GM23338 (cell line): Measurements from ENCODE around the gene KRT71. TPM values are rescaled to one million over a fixed set of nuclear protein-coding genes. Genes with fewer than 3 reads are reported as not detected.

Experiments used
- ATAC-seq: fragments of 200-7000 bp; cut with Tn5 transposase; 3 replicates; pipeline ENCODE4 v1.9.1; 2020
- DNase-seq: peaks from one replicate; pipeline ENCODE4 v3.0.0-alpha.2; 2015; ENCODE audit warnings: low spot score
- H2AFZ ChIP-seq: fragments of 200-600 bp; sonication (generic); 2 replicates; pipeline ENCODE4 v1.8.0; 2016; ENCODE audit warnings: antibody characterized with exemption, mild to moderate bottlenecking, moderate library complexity
- H3F3A ChIP-seq: fragments of 200-600 bp; sonication (generic); replicated peaks from 2 replicates; pipeline ENCODE4 v1.8.0; 2017; ENCODE audit warnings: antibody characterized with exemption, mixed run types, low read depth
- H3K27ac ChIP-seq: fragments of 200-600 bp; sonication (generic); 2 replicates; pipeline ENCODE4 v1.6.1; 2016; ENCODE audit warnings: low read depth
- H3K27me3 ChIP-seq: fragments of 200-600 bp; sonication (generic); 2 replicates; pipeline ENCODE4 v1.8.0; 2016; ENCODE audit warnings: mild to moderate bottlenecking, mixed run types, moderate library complexity; ENCODE audit not compliant: insufficient read depth
- H3K36me3 ChIP-seq: fragments of 200-600 bp; sonication (generic); 2 replicates; pipeline ENCODE4 v1.8.0; 2016; ENCODE audit warnings: mild to moderate bottlenecking; ENCODE audit not compliant: insufficient read depth
- H3K4me1 ChIP-seq: fragments of 200-600 bp; sonication (generic); 2 replicates; pipeline ENCODE4 v1.8.0; 2016; ENCODE audit warnings: mild to moderate bottlenecking, moderate library complexity; ENCODE audit not compliant: insufficient read depth
- H3K4me2 ChIP-seq: fragments of 200-600 bp; sonication (generic); 2 replicates; pipeline ENCODE4 v1.7.1; 2017; ENCODE audit warnings: mixed run types
- H3K4me3 ChIP-seq: fragments of 200-600 bp; sonication (generic); 2 replicates; pipeline ENCODE4 v1.6.1; 2016; ENCODE audit warnings: mixed run types
- H3K79me2 ChIP-seq: fragments of 200-600 bp; sonication (generic); replicated peaks from 2 replicates; pipeline ENCODE4 v1.8.0; 2017; ENCODE audit warnings: mild to moderate bottlenecking; ENCODE audit not compliant: insufficient read depth
- H3K9me2 ChIP-seq: fragments of 200-600 bp; sonication (generic); 2 replicates; pipeline ENCODE4 v1.8.0; 2017; ENCODE audit not compliant: insufficient read depth
- H4K20me1 ChIP-seq: fragments of 200-600 bp; sonication (generic); replicated peaks from 2 replicates; pipeline ENCODE4 v1.8.0; 2017; ENCODE audit warnings: mild to moderate bottlenecking; ENCODE audit not compliant: insufficient read depth
- H3K27ac Mint-ChIP-seq: 2 replicates; pipeline ENCODE4 v1.8.0; 2020; ENCODE audit warnings: inconsistent platforms, mild to moderate bottlenecking, moderate library complexity, mixed read lengths
- H3K27me3 Mint-ChIP-seq: 3 replicates; pipeline ENCODE4 v1.8.0; 2022; ENCODE audit warnings: low read depth, mild to moderate bottlenecking, moderate library complexity, mixed read lengths, inconsistent platforms; ENCODE audit not compliant: insufficient read depth, poor library complexity
- H3K36me3 Mint-ChIP-seq: 3 replicates; pipeline ENCODE4 v1.8.0; 2021; ENCODE audit warnings: low read depth, mild to moderate bottlenecking, inconsistent platforms, moderate library complexity, mixed read lengths
- H3K4me1 Mint-ChIP-seq: 3 replicates; pipeline ENCODE4 v1.8.0; 2020; ENCODE audit warnings: mild to moderate bottlenecking, inconsistent platforms, mixed read lengths
- H3K4me3 Mint-ChIP-seq: 3 replicates; pipeline ENCODE4 v1.8.0; 2021; ENCODE audit warnings: moderate library complexity, mild to moderate bottlenecking, inconsistent platforms, mixed read lengths
- H3K9me3 Mint-ChIP-seq: 3 replicates; pipeline ENCODE4 v1.8.0; 2020; ENCODE audit warnings: moderate library complexity, mild to moderate bottlenecking, inconsistent platforms, mixed read lengths
- CTCF ChIP-seq, 2 experiments: fragments of 200-600 bp in 1 of 2; sonication (generic) in 1 of 2; conservative IDR thresholded peaks; 2 replicates each; pipeline versions ENCODE4 v1.5.1 to v1.6.1; 2016 to 2017; ENCODE audit warnings: antibody characterized with exemption in 2 of 2, low read depth in 2 of 2, mild to moderate bottlenecking in 2 of 2, moderate library complexity in 1 of 2
- ETS1 ChIP-seq: IDR thresholded peaks from 2 replicates; pipeline ENCODE4 v1.6.1; 2016; ENCODE audit warnings: antibody characterized with exemption
- EZH2 ChIP-seq: fragments of 200-600 bp; sonication (generic); IDR thresholded peaks from one replicate; pipeline ENCODE4 v1.8.0; 2017; ENCODE audit warnings: antibody characterized with exemption, mild to moderate bottlenecking, low read depth; ENCODE audit not compliant: unreplicated experiment
- EZH2phosphoT487 ChIP-seq: fragments of 200-600 bp; sonication (generic); IDR thresholded peaks from one replicate; pipeline ENCODE4 v1.8.1; 2018; ENCODE audit warnings: antibody characterized with exemption; ENCODE audit not compliant: unreplicated experiment
- JUNB ChIP-seq: IDR thresholded peaks from one replicate; pipeline ENCODE4 v1.6.1; 2016; ENCODE audit warnings: antibody characterized with exemption; ENCODE audit not compliant: unreplicated experiment
- POLR2AphosphoS5 ChIP-seq: IDR thresholded peaks from 2 replicates; pipeline ENCODE4 v1.6.1; 2016; ENCODE audit warnings: antibody characterized with exemption, low read depth
- STAT1 ChIP-seq: IDR thresholded peaks from one replicate; pipeline ENCODE4 v1.6.1; 2016; ENCODE audit warnings: antibody characterized with exemption; ENCODE audit not compliant: unreplicated experiment
- ZNF331 ChIP-seq: fragments of 250-450 bp; sonication (Bioruptor Pico); IDR thresholded peaks from 2 replicates; pipeline ENCODE4 v1.5.0; 2020; ENCODE audit warnings: low read depth, mild to moderate bottlenecking, moderate library complexity
- ZNF462 ChIP-seq: fragments of 250-450 bp; sonication (Bioruptor Pico); IDR thresholded peaks from 2 replicates; pipeline ENCODE4 v1.5.0; 2020; ENCODE audit warnings: mild to moderate bottlenecking, moderate library complexity
- polyA plus RNA-seq: library from polyadenylated mRNA; unstranded; fragments of >200 nt; fragmentation: Nextera tagmentation; extraction: Ambion mirVana; gene quantifications from 2 replicates; pipeline ENCODE4 v1.2.1, GENCODE V29; 2016
- total RNA-seq: library from RNA; depleted of rRNA; stranded (reverse); fragments of >200 nt; shearing (Covaris generic); gene quantifications from 2 replicates; pipeline ENCODE4 v1.2.3, GENCODE V29; 2014

The KRT71 gene
- total and polyA plus RNA-seq, 2 experiments from 2014 or later = not detected

- TF ChIP-seq ZNF462 (CRISPR knock-in tag) (no peak), EZH2 (no peak), STAT1 (no peak)
These were observed 35.1 kb downstream of the KRT71 start (continued) for GRCh38 chr12:52517888-52518287.

GRCh38 chr12:52517005-52517835 is 35.7 kb downstream of the KRT71 start:
- peaks cover 15% of the 10 kb centered on the region; the same call in 1 of the 3 replicates for H3K4me1 Mint-ChIP-seq
- no peaks in the 10 kb centered on the region for H3K36me3 ChIP-seq
- no peaks in the 10 kb centered on the region for H3F3A ChIP-seq
- 0 out of 2 replicates have a peak, but pooled peaks cover 3% of the 10 kb centered on the region for H3K9me2 ChIP-seq
- no peaks in the 10 kb centered on the region for H3K36me3 Mint-ChIP-seq
- DNase-seq (no peak), ATAC-seq (no peak)
- H3K4me2 ChIP-seq = no peak overlapping the region
- no peak overlapping the region for H2AFZ ChIP-seq
- H4K20me1 ChIP-seq = no peaks in the 10 kb centered on the region
- no peaks in the 10 kb centered on the region for H3K79me2 ChIP-seq
- H3K27ac Mint-ChIP-seq = no peak overlapping the region
- no peaks in the 10 kb centered on the region for H3K4me1 ChIP-seq
- H3K4me3 Mint-ChIP-seq = no peak overlapping the region
- H3K27ac ChIP-seq = no peak overlapping the region
- H3K4me3 ChIP-seq = no peak overlapping the region
- H3K27me3 Mint-ChIP-seq = peaks cover 12% of the 10 kb centered on the region
- no peaks in the 10 kb centered on the region for H3K27me3 ChIP-seq
- no peaks in the 10 kb centered on the region for H3K9me3 Mint-ChIP-seq
- no peak for TF ChIP-seq CTCF (conservative IDR thresholded peaks at IDR 0.05; ENCODE audit: low read depth in 2 of 2)
- TF ChIP-seq ETS1 = no peak
- TF ChIP-seq ZNF331 = no peak
- no peak for TF ChIP-seq JUNB
- no peak for TF ChIP-seq POLR2AphosphoS5
- TF ChIP-seq EZH2 = no peak
- TF ChIP-seq STAT1 = no peak
- TF ChIP-seq EZH2phosphoT487 = no peak
